Thyroid gland (tissue), 4 donors: ENCODE measurements around the gene SPPL2C.

ENCODE experiments used
- POLR2A ChIP-seq, 2 donors: fragments of 450-650 bp; IDR thresholded peaks; one replicate each; pipeline ENCODE4 v1.6.1; 2017; ENCODE audit warnings: antibody characterized with exemption in 2 of 2, mild to moderate bottlenecking in 2 of 2, moderate library complexity in 1 of 2
- TF ChIP-seq, protein P1 (sequence below), 6 experiments: fragments of 200-600 bp in 3 of 6; fragments of 450-650 bp in 3 of 6; sonication (generic) in 3 of 6; IDR thresholded peaks; one replicate each; pipeline ENCODE4 v1.5.1; 2016 to 2019; ENCODE audit warnings: antibody characterized with exemption in 6 of 6, mild to moderate bottlenecking in 2 of 6, inconsistent platforms in 1 of 6, moderate library complexity in 1 of 6

DNA sequence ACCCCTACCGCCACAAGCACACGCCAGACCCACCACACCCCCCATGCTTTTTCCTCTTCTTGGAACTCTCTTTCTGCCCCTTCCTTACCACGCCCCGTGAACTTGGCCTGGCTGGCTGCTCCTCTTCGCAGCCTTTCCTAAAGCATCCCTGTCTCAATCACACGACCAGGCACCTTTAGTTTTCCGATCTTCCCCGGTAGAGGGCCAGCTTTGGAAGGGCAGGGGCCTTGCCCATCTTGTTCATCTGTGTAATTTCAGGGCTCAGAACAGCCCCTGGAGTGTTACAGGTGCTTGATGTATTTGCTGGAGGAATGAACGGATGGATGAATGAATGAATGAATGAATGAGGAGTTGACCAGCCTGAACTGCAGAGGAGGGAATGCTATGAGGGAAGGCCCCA is 3.7 kb downstream of the SPPL2C start:
- TF ChIP-seq POLR2A (IDR thresholded peaks at IDR 0.05), result no peak
- TF ChIP-seq, protein P1, sequence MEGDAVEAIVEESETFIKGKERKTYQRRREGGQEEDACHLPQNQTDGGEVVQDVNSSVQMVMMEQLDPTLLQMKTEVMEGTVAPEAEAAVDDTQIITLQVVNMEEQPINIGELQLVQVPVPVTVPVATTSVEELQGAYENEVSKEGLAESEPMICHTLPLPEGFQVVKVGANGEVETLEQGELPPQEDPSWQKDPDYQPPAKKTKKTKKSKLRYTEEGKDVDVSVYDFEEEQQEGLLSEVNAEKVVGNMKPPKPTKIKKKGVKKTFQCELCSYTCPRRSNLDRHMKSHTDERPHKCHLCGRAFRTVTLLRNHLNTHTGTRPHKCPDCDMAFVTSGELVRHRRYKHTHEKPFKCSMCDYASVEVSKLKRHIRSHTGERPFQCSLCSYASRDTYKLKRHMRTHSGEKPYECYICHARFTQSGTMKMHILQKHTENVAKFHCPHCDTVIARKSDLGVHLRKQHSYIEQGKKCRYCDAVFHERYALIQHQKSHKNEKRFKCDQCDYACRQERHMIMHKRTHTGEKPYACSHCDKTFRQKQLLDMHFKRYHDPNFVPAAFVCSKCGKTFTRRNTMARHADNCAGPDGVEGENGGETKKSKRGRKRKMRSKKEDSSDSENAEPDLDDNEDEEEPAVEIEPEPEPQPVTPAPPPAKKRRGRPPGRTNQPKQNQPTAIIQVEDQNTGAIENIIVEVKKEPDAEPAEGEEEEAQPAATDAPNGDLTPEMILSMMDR (IDR thresholded peaks at IDR 0.05), result no peak
